K562 (cell line): Measurements from ENCODE around the gene OTUB2.

Source experiments
- RAD51 ChIP-seq: fragments of 450-650 bp; IDR thresholded peaks from 2 replicates; pipeline ENCODE4 v1.7.1; 2016; ENCODE audit warnings: low read depth, mild to moderate bottlenecking, borderline replicate concordance
- ZNF780A ChIP-seq: fragments of 250-450 bp; sonication (Bioruptor Pico); IDR thresholded peaks from 2 replicates; pipeline ENCODE4 v1.5.0; 2021; ENCODE audit warnings: mild to moderate bottlenecking

- TF ChIP-seq ZNF780A (CRISPR knock-in tag) (no peak), RAD51 (no peak)
Observed at GRCh38 chr14:94040247-94040646, 14.1 kb downstream of the OTUB2 start.
